Liver (tissue), 9 donors: ENCODE data around the gene RPH3AL. TPM values are rescaled to one million over a fixed set of nuclear protein-coding genes. Genes with fewer than 3 reads are reported as not detected.

Experiments
- DNase-seq: peaks from one replicate; pipeline ENCODE4 v3.0.0-alpha.2; 2017; ENCODE audit warnings: low spot score
- H3K27ac ChIP-seq, 2 donors: one replicate each; pipeline ENCODE4 v1.7.0; 2013; ENCODE audit warnings: inconsistent platforms in 2 of 2, low read length in 2 of 2, control low read depth in 1 of 2, low read depth in 1 of 2, mild to moderate bottlenecking in 1 of 2
- H3K27me3 ChIP-seq, 4 donors: one replicate each; pipeline versions ENCODE4 v1.6.1 to v1.7.0; 2013; ENCODE audit warnings: low read length in 3 of 4, inconsistent platforms in 1 of 4, mild to moderate bottlenecking in 1 of 4, moderate library complexity in 1 of 4; ENCODE audit not compliant: control insufficient read depth in 4 of 4, insufficient read depth in 4 of 4
- H3K36me3 ChIP-seq, 4 donors: one replicate each; pipeline versions ENCODE4 v1.6.1 to v1.7.0; 2013; ENCODE audit warnings: low read length in 3 of 4, mild to moderate bottlenecking in 3 of 4, low read depth in 1 of 4, moderate library complexity in 1 of 4; ENCODE audit not compliant: control insufficient read depth in 4 of 4, insufficient read depth in 3 of 4
- H3K4me1 ChIP-seq, 4 donors: one replicate each; pipeline versions ENCODE4 v1.6.1 to v1.7.0; 2013; ENCODE audit warnings: low read length in 3 of 4, mild to moderate bottlenecking in 3 of 4, moderate library complexity in 1 of 4; ENCODE audit not compliant: control insufficient read depth in 4 of 4, insufficient read depth in 4 of 4
- H3K4me3 ChIP-seq, 3 donors: one replicate each; pipeline versions ENCODE4 v1.6.1 to v1.7.0; 2013; ENCODE audit warnings: low read length in 3 of 3, control low read depth in 1 of 3, low read depth in 1 of 3, mild to moderate bottlenecking in 1 of 3
- H3K9ac ChIP-seq, 2 donors: one replicate each; pipeline ENCODE4 v1.7.0; 2013; ENCODE audit warnings: low read length in 2 of 2, mild to moderate bottlenecking in 2 of 2, moderate library complexity in 2 of 2, control low read depth in 1 of 2, low read depth in 1 of 2
- H3K9me3 ChIP-seq, 4 donors: one replicate each; pipeline versions ENCODE4 v1.6.1 to v1.7.0; 2013; ENCODE audit warnings: low read length in 3 of 4; ENCODE audit not compliant: control insufficient read depth in 4 of 4
- ATF3 ChIP-seq: IDR thresholded peaks from 2 replicates; pipeline ENCODE4 v1.6.1; 2016; ENCODE audit warnings: antibody characterized with exemption
- CTCF ChIP-seq: fragments of 150-350 bp; IDR thresholded peaks from 2 replicates; pipeline ENCODE4 v1.5.1; 2017; ENCODE audit warnings: improper control_type of control experiment, low read depth, low read length; ENCODE audit not compliant: missing input control
- EGR1 ChIP-seq, 2 donors: IDR thresholded peaks; 2 replicates each; pipeline ENCODE4 v1.6.1; 2016 to 2018; ENCODE audit warnings: antibody characterized with exemption in 2 of 2, low read depth in 2 of 2
- FOXA1 ChIP-seq: IDR thresholded peaks from 2 replicates; pipeline ENCODE4 v1.6.1; 2016; ENCODE audit warnings: antibody characterized with exemption
- FOXA2 ChIP-seq: IDR thresholded peaks from 2 replicates; pipeline ENCODE4 v1.6.1; 2016; ENCODE audit warnings: antibody characterized with exemption
- GABPA ChIP-seq, 2 donors: IDR thresholded peaks in 1 of 2; conservative IDR thresholded peaks in 1 of 2; 2 replicates each; pipeline ENCODE4 v1.6.1; 2016; ENCODE audit warnings: antibody characterized with exemption in 2 of 2, mild to moderate bottlenecking in 1 of 2, moderate library complexity in 1 of 2
- HNF4A ChIP-seq, 2 donors: conservative IDR thresholded peaks; 2 replicates each; pipeline ENCODE4 v1.6.1; 2016; ENCODE audit warnings: antibody characterized with exemption in 2 of 2, mild to moderate bottlenecking in 2 of 2
- HNF4G ChIP-seq: IDR thresholded peaks from 2 replicates; pipeline ENCODE4 v1.6.1; 2016; ENCODE audit warnings: antibody characterized with exemption
- JUND ChIP-seq, 2 donors: IDR thresholded peaks; 2 replicates each; pipeline ENCODE4 v1.6.1; 2016; ENCODE audit warnings: antibody characterized with exemption in 2 of 2
- MAX ChIP-seq: IDR thresholded peaks from 2 replicates; pipeline ENCODE4 v1.6.1; 2016; ENCODE audit warnings: antibody characterized with exemption
- NR2F2 ChIP-seq: IDR thresholded peaks from 2 replicates; pipeline ENCODE4 v1.6.1; 2016; ENCODE audit warnings: antibody characterized with exemption
- RAD21 ChIP-seq, 2 donors: IDR thresholded peaks; 2 replicates each; pipeline ENCODE4 v1.6.1; 2016; ENCODE audit warnings: antibody characterized with exemption in 2 of 2, mild to moderate bottlenecking in 2 of 2
- REST ChIP-seq: IDR thresholded peaks from 2 replicates; pipeline ENCODE4 v1.6.1; 2016; ENCODE audit warnings: antibody characterized with exemption, mild to moderate bottlenecking
- RXRA ChIP-seq, 2 donors: IDR thresholded peaks; 2 replicates each; pipeline ENCODE4 v1.6.1; 2017 to 2018; ENCODE audit warnings: antibody characterized with exemption in 2 of 2, mild to moderate bottlenecking in 1 of 2
- SP1 ChIP-seq: IDR thresholded peaks from 2 replicates; pipeline ENCODE4 v1.6.1; 2018; ENCODE audit warnings: antibody characterized with exemption, mild to moderate bottlenecking
- TAF1 ChIP-seq: conservative IDR thresholded peaks from 2 replicates; pipeline ENCODE4 v1.6.1; 2016; ENCODE audit warnings: antibody characterized with exemption, mild to moderate bottlenecking
- YY1 ChIP-seq: IDR thresholded peaks from 2 replicates; pipeline ENCODE4 v1.6.1; 2016; ENCODE audit warnings: antibody characterized with exemption, mild to moderate bottlenecking
- ZBTB33 ChIP-seq: IDR thresholded peaks from 2 replicates; pipeline ENCODE4 v1.6.1; 2016; ENCODE audit warnings: antibody characterized with exemption
- WGBS: extraction: QIAGEN DNeasy Blood & Tissue Kit; methylation state at CpG from one replicate; pipeline ENCODE4 v1.1.7; 2013; 5-methylcytosine and 5-hydroxymethylcytosine counted together
- polyA plus RNA-seq, 2 donors: library from polyadenylated mRNA; stranded (reverse) in 1 of 2; unstranded in 1 of 2; fragments of 200-250 nt in 1 of 2; fragments of >200 nt in 1 of 2; fragmentation: Nextera tagmentation in 1 of 2; extraction: Ambion mirVana in 1 of 2; gene quantifications; one replicate each; pipeline versions ENCODE4 v1.2.1 to v1.2.3, GENCODE V29; 2013 to 2015
- total RNA-seq, 2 donors: library from RNA; depleted of rRNA; stranded (reverse); fragments of >200 nt; gene quantifications; one replicate each; pipeline ENCODE4 v1.2.3, GENCODE V29; 2014
- donor health status: healthy.
- donor health status: healthy.
- donor health status: healthy.
- donor health status: healthy.
- donor health status: healthy.

RPH3AL gene
- total and polyA plus RNA-seq, 4 donors, result 8.5 to 52.5 (median 13.9) TPM

- Histone ChIP-seq H3K9me3 (no peaks in the 10 kb centered on the region), H3K27me3 (no peaks in the 10 kb centered on the region), H3K27ac (no peak overlapping the region), H3K4me3 (no peak overlapping the region), H3K4me1 (no peaks in the 10 kb centered on the region), H3K9ac (no peak overlapping the region), H3K36me3 (no peaks in the 10 kb centered on the region)
- TF ChIP-seq HNF4G (no peak), ATF3 (no peak), TAF1 (no peak), ZBTB33 (no peak), RAD21 (IDR thresholded peaks at IDR 0.05) (no peak), CTCF (no peak), SP1 (no peak), JUND (IDR thresholded peaks at IDR 0.05) (no peak), HNF4A (conservative IDR thresholded peaks at IDR 0.05) (no peak), REST (no peak), FOXA1 (no peak), RXRA (IDR thresholded peaks at IDR 0.05) (no peak), FOXA2 (no peak), NR2F2 (no peak), YY1 (no peak), EGR1 (IDR thresholded peaks at IDR 0.05; ENCODE audit: low read depth in 2 of 2) (no peak), MAX (no peak), GABPA (IDR thresholded peaks at IDR 0.05 in 1 of 2, conservative IDR thresholded peaks at IDR 0.05 in 1 of 2) (no peak)
- WGBS, result 92% methylated on average over 21 of the region's 21 CpGs
- no peak for DNase-seq
These were observed 159.8 kb downstream of the RPH3AL start for GRCh38 chr17:192666-193425.
